HG03280 (cell line): ENCODE measurements around the gene PHLDB2.
"Not testable (repeated sequence)": the region's sequence is repeated elsewhere in the genome, so short reads cannot be mapped to it uniquely, and the experiment has no call there.

Experiments
- ATAC-seq: cut with Tn5 transposase; IDR thresholded peaks from one replicate; pipeline ENCODE4 v1.9.1; 2021; ENCODE audit warnings: mild to moderate bottlenecking, moderate library complexity; ENCODE audit not compliant: unreplicated experiment

PHLDB2 gene

DNA sequence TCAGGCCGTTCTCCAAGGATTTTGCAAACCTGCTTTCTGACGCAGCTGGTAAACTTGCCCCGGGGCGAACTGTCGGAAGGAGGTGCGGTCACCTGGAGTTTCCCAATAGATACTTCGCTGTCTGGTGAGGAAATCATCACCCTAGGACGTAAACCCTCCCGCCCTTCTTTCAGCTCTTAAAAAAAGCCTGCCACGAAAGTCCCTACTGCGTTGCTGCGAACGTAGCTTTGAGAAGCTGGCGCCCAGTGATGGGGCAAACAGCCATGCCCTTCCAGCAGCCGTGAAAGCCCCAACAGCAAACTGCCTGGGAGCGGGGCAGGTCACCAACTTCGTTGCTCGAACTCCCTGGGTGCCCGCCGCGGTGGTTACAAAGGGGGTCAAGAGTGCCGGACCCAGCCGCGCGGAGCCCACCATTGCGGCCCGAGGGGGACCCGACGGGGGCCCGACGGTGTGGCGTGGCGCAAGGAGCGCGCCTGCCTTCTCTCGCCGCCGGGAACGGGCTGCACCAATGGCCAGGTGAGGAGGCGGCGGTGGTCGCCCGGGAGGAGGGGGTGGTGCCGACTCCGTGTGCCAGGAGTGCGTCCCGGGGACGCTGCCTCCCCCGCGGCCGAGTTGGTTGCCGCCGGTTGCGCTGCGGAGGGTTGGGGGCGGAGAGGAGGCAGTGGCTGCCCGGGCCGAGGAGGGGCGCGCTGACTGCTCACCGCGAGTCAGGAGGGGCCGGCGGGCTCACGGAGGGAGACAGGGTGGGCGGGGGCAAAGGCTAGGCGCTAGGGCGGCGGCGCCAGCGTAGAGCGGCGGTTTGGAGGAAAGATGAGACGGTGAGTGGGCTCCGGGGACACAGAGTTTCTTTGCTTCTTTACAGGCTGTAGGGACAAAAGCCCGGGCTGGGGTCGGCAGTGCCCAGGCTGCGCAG, at the start of gene PHLDB2:
TSS of gene PHLDB2 (plus strand) at position 205 of the 913 bp plus-strand sequence. CDS start 24,813 bp downstream, outside the sequence.
- ATAC-seq: peak; percentile 24

DNA sequence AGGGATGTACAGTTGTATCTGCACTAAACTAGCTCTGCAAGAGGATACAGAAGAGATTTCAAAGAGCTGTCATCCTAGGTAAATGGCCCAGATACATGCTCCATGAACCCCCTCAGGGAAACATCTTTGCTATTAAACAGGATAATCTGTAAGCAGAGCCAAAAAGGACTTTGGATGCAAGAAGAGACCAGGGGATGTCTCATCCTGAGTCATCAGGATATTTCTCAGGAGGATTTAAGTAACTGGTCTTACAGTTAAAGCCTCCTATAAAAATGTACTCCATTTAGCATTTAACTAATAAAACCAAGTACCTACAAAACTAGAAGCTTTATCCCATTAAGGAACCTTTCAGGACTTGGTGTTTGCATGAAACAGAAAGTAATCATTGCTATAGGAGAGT, 48.2 kb upstream of the PHLDB2 start:
- no peak for ATAC-seq

DNA sequence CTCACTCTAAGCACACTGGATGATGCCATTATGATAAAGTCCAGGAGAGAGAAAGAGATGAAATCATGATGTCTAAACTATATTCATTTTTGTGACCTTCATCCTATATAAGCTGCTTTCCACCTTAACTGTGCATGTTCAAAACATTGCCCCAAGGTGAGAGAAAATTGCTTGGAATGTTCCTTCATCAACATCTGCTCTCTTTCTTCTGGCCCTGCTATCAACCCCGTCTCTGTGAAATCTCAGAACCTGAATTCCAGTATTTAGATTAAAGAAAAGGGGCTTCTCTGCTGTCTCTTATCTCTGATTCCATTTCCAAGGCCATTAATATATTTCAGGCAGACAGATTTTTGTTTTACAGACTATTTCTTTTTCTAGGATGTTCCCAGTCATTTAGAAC, 47.3 kb upstream of the PHLDB2 start:
- ATAC-seq: no peak

- no peak for ATAC-seq
Observed at GRCh38 chr3:111812701-111813100, 46.4 kb upstream of the PHLDB2 start.

DNA sequence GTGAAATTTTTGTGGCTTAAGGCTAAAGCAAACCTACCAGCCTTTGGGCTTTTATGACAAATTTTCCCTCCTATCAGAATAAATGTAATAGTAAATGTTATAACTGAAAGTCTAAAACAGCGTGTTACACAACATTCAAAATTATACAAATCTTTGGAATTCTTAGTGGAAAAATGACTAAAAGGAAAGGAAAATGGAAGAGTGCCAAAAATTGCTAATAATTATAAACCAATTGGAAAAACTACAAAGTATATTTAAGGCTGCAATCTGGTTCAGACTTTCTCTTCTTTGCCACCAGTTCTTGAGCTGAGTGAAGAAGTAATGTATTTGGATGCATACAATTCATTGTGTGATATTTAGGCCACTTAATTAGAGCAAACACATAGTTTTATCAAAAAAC, 45.6 kb upstream of the PHLDB2 start:
- ATAC-seq: no peak

DNA sequence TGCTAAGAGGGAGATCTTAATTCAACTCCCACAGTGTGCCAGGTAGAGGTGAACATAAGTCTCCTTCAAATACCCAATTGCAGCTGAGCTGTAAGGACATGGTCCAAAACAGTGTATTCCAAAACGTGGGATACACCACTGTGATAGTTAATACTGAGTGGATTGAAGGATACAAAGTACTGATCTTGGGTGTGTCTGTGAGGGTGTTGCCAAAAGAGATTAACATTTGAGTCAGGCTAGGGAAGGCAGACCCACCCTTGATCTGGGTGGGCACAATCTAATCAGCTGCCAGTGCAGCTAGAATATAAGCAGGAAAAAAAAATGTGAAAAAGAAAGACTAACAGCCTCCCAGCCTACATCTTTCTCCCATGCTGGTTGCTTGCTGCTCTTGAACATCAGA, 45.1 kb upstream of the PHLDB2 start:
- ATAC-seq: no peak

- not testable (repeated sequence) for ATAC-seq
Observed at GRCh38 chr3:111816771-111817170, 42.3 kb upstream of the PHLDB2 start.

GRCh38 chr3:111819927-111820326, 39.1 kb upstream of the PHLDB2 start:
- ATAC-seq: no peak

DNA sequence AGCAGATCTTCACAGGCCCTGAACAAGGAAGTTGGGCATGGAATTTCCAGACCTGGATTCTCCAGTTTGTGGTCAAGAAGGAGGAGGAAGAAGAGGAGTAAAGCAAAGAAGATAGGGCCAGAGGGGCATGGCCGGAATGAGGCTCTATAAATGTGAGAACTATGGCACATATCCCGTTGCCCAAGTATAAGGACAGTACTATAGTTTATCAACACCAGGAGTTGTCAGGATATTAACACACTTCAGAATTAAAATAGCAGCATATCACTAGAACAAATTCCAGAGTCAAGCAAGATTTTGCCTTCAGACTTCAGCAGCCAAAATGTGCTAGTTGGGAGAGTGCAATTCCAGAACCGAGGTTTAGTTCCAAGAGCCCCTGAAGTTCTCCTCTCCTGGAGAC, 38.4 kb upstream of the PHLDB2 start:
- no peak for ATAC-seq

GRCh38 chr3:111821891-111822290, 37.2 kb upstream of the PHLDB2 start:
- no peak for ATAC-seq

- no peak for ATAC-seq
Observed at GRCh38 chr3:111822804-111823203, 36.3 kb upstream of the PHLDB2 start.

DNA sequence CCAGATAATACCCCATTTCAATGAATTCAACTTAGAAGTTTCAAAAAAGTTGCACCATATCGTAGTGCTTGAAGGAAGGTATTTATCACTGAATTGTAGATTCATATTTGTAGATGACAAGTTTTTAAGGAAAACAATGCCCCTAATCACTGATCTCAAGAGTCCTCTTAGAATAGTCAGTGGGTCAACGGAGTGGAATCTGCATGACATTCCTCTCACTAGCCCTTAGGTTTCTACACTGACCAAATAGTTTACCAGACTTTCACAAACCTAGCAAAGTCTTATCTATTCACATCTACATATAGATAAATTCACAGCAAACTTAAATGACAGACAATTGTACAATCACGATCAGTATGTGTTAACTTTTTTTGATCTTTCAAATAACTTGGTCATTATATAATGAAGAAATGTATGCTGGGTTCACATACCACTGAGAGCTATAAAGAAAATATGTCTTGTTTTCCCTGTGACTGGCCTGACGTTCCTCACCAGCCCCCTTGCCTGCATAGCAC, 35.7 kb upstream of the PHLDB2 start:
- ATAC-seq: no peak

DNA sequence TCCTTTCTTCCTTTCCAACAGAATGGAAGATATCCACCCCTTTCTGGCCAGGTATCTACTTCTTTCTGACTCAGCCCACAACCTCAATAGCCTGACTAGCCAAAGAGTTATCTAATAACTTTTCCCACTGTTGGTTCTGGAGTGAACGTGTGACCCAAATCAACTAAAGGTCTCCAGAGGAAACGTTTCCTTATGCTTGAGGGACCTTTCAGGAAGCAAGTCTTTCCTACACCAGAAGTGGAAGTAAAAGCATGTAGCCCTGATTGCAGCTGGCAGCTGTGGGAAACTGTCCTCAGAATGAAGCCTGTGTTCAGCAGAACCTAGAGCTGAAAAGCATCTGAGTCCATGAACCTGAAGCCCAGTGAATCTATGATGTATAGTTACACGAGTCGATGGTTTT, 34.7 kb upstream of the PHLDB2 start:
- ATAC-seq: no peak

DNA sequence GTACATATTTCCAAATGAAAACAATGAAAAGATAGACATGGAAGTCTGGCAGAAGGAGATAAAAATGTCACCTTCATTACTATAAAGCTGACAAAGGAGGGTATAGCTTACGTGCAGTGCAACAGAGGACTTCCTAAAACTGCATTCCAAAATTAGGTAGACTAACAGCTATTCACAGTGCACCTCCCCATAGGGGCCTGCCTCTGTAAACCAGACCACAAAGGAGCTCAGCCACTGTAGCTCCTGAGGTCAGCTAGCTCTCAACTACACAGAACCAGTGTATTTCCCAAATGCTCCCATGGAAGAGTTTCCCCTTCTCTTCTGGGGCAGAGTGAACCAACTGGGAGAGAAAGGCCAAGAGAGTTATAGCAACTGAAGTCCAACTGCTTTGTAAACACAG, 31.2 kb upstream of the PHLDB2 start:
- no peak for ATAC-seq

DNA sequence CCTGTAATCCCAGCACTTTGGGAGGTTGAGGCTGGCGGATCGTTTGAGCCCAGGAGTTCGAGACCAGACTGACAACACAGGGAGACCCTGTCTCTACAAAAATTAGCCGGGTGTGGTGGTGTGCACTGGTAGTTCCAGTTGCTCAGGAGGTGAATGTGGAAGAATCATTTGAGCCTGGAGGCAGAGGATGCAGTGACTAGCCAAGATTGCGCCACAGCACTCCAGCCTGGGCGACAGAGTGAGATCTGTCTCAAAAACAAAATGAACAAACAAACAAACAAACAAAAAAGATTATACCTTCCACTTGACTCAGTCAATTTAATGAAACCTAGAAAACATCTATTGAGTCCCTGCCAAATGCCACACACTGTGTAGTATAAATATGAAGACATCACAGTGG, 30.5 kb upstream of the PHLDB2 start:
- no peak for ATAC-seq

DNA sequence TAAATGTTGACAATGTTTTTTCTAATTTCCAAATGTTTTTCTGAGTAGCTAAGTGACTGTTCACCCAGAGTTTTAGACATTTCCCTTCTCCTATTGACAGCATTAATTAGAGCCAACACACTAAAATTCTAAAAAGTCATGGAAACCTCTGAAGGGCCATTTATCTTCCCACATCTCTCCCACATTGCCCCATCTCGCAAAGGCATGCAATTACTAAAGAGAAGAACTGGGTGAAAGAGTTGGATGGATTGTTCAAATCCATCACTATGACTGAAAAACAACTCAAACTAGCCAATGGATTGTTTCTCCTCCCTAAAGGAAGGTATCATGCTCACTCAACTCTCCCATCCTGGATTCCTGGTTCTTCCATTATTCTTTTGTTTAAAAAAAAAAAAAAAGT, 30.0 kb upstream of the PHLDB2 start:
- ATAC-seq: no peak

DNA sequence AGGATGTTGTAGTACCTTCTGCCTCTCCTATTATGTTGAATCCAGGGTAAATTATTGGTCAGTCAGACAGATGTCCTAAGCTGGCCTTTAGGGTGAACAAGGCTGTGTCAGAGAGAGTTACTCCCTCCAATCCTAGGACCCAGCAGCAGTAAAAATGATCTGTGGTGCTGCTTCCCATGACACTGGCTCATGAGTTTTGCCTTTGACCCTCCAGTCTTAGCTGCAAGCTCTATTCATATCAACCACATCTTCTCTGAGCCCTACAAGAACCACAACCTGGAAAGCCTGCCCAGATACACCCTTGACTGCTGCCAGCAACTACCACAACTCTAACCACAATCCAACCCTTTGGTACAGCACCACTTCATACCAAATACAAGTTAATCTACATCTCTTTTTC, 27.2 kb upstream of the PHLDB2 start:
- no peak for ATAC-seq

DNA sequence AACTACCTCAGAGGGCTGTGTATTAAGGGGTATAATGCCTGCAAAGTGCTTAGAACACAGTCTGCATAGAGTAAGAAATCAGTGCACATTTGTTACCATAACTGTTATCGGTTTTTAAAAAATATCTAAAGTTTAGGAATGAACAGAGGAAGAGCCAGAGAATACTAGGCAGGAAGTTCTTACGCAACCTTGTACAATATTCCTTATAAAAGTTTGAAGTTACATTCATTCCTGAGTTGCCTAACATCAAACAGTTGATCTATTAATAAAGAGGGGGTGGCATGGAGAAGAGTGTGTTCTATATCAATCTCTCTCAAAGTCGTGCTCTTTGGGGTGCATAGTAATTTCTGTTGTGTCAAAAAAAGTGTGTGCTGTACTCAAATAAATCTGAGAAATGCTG, 22.0 kb upstream of the PHLDB2 start:
- ATAC-seq: no peak

DNA sequence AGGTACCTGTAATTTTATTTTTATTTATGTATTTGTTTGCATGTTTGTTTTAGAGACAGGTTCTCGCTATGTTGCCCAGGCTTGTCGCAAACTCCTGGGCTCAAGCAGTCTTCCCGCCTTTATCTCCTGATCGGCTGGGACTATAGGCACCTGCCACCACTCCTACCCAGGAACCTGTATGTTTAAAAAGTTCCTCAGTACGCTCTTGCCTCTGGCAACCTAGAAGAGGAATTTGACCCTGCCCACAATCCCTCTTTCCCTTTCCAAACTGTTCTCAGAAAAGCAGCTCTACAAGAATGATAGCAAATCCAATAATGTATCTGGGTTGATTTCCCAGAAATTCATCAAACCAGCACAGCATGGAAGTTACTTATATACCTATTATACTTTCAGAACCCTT, 20.9 kb upstream of the PHLDB2 start:
- ATAC-seq: no peak

DNA sequence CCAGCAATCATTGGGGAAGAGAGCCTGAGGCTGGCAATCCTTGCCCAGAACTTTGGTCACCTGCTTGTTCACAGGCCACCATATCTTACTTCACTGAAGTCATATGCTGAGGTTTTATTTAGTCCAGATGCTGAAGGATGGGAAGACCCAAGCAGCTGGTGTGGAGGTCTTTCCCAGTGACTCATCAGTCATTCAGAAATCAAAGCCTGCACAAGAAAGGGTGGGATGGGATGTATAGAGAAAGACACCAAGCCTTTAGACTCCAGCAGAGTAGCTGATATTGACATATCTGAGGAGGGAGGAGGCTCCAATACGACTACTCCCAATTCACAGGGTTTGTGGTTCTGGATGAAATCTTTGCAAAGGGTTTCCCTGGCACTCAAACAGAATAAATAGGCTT, 13.0 kb upstream of the PHLDB2 start:
- ATAC-seq: no peak

DNA sequence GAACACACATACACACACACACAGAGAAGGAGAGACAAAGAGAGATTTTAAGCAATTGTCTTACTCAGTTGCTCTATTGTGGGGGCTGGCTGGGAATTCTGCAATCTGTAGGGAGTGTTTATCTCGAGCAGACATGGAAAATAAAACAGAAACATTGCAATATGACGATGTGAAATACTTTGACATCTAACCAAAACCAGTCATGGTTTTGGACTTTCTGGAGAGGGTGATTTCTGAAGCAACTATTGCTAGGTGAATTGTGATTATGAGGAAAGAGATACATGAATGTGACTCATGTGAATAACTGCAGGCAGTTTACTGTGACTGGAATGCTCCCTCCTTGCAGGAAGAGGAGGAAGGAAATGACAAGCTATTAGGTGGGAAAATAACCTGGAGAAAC, 12.3 kb upstream of the PHLDB2 start:
- no peak for ATAC-seq

DNA sequence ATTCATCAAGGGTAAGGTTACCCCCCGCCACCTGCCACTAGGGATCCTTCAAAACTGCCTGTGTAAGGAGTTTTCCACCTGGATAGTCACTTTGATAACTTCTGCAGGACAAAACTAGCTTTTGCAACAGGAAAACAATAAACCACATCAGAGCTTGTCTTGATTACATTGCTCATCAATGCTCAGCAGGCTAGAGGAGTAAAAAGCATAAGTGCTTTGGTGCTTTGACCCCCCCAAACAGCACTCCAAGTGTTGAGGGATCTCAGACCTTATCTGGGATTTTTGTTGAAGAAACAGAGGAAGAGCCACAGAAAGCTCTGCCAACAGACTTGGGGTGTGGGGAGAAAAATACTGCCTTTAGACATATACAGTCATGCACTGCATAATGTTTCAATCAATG, 10.8 kb upstream of the PHLDB2 start:
- no peak for ATAC-seq

- ATAC-seq: no peak
Observed at GRCh38 chr3:111848778-111849177, 10.3 kb upstream of the PHLDB2 start.
